ENCODE results near the gene OBSL1.

Gene OBSL1

GRCh38 chr2:219537657-219538488, 33.5 kb downstream of the OBSL1 start:
- no peak for DNase-seq (ENCODE audit: low read depth)
- no peak for TF ChIP-seq CTCF (IDR thresholded peaks at IDR 0.05; ENCODE audit: low read depth, low read length, missing control alignments)
- no peak overlapping the region for H3K4me3 ChIP-seq (ENCODE audit: low read depth, low read length)
- in situ Hi-C loops (cut with HindIII; ENCODE audit: low sequenced_read_pairs): loop anchor here (25.0 kb wide), 1 partner anchor 126 kb away; the partner anchor contains the start of gene DES

- in situ Hi-C loops (cut with HindIII; ENCODE audit: low sequenced_read_pairs): loop anchor here (25.0 kb wide), 1 partner anchor 125 kb away; the partner anchor contains the start of gene DES
- H3K4me3 ChIP-seq (ENCODE audit: low read depth, low read length): no peak overlapping the region
- no peak for TF ChIP-seq CTCF (IDR thresholded peaks at IDR 0.05; ENCODE audit: low read depth, low read length, missing control alignments)
These were observed 34.4 kb downstream of the OBSL1 start for GRCh38 chr2:219536967-219537366.

GRCh38 chr2:219536425-219536824, 34.9 kb downstream of the OBSL1 start:
- TF ChIP-seq CTCF (IDR thresholded peaks at IDR 0.05; ENCODE audit: low read depth, low read length, missing control alignments): no peak
- no peak for DNase-seq (ENCODE audit: low read depth)
- H3K4me3 ChIP-seq (ENCODE audit: low read depth, low read length): no peak overlapping the region
- in situ Hi-C loops (cut with HindIII; ENCODE audit: low sequenced_read_pairs): loop anchor here (25.0 kb wide), 1 partner anchor 124 kb away; the partner anchor contains the start of gene DES

More at GRCh38 chr2:219536967-219537366, 34.4 kb downstream of the OBSL1 start:
- DNase-seq (ENCODE audit: low read depth): no peak

- in situ Hi-C loops (cut with HindIII; ENCODE audit: low sequenced_read_pairs): loop anchor here (25.0 kb wide), 1 partner anchor 122 kb away; the partner anchor contains the start of gene DES
- no peak for TF ChIP-seq CTCF (IDR thresholded peaks at IDR 0.05; ENCODE audit: low read depth, low read length, missing control alignments)
These were observed 37.2 kb downstream of the OBSL1 start for GRCh38 chr2:219533930-219534661.

GRCh38 chr2:219532378-219532649, 39.0 kb downstream of the OBSL1 start:
- TF ChIP-seq CTCF (IDR thresholded peaks at IDR 0.05; ENCODE audit: low read depth, low read length, missing control alignments): no peak
- in situ Hi-C loops (cut with HindIII; ENCODE audit: low sequenced_read_pairs): loop anchor here (25.0 kb wide), 1 partner anchor 120 kb away; the partner anchor contains the start of gene DES
- no peak overlapping the region for H3K4me3 ChIP-seq (ENCODE audit: low read depth, low read length)
- DNase-seq (ENCODE audit: low read depth): no peak

More at GRCh38 chr2:219533930-219534661, 37.2 kb downstream of the OBSL1 start:
- no peak for DNase-seq (ENCODE audit: low read depth)
- no peak overlapping the region for H3K4me3 ChIP-seq (ENCODE audit: low read depth, low read length)

- in situ Hi-C loops (cut with HindIII; ENCODE audit: low sequenced_read_pairs): loop anchor here (25.0 kb wide), 1 partner anchor 120 kb away; the partner anchor contains the start of gene DES
- no peak for TF ChIP-seq CTCF (IDR thresholded peaks at IDR 0.05; ENCODE audit: low read depth, low read length, missing control alignments)
- DNase-seq (ENCODE audit: low read depth): no peak
- no peak overlapping the region for H3K4me3 ChIP-seq (ENCODE audit: low read depth, low read length)
These were observed 39.5 kb downstream of the OBSL1 start for GRCh38 chr2:219531639-219532377.
